GM23338 (cell line): ENCODE results near the gene UPF1.

Experiments
- CREB1 ChIP-seq: fragments of 250-450 bp; sonication (Bioruptor Pico); IDR thresholded peaks from 2 replicates; pipeline ENCODE4 v1.5.0; 2020; ENCODE audit warnings: low read depth, mild to moderate bottlenecking, moderate library complexity
- CTCF ChIP-seq, 2 experiments: fragments of 200-600 bp in 1 of 2; sonication (generic) in 1 of 2; conservative IDR thresholded peaks; 2 replicates each; pipeline versions ENCODE4 v1.5.1 to v1.6.1; 2016 to 2017; ENCODE audit warnings: antibody characterized with exemption in 2 of 2, low read depth in 2 of 2, mild to moderate bottlenecking in 2 of 2, moderate library complexity in 1 of 2
- ETS1 ChIP-seq: IDR thresholded peaks from 2 replicates; pipeline ENCODE4 v1.6.1; 2016; ENCODE audit warnings: antibody characterized with exemption
- EZH2 ChIP-seq: fragments of 200-600 bp; sonication (generic); IDR thresholded peaks from one replicate; pipeline ENCODE4 v1.8.0; 2017; ENCODE audit warnings: antibody characterized with exemption, mild to moderate bottlenecking, low read depth; ENCODE audit not compliant: unreplicated experiment
- EZH2phosphoT487 ChIP-seq: fragments of 200-600 bp; sonication (generic); IDR thresholded peaks from one replicate; pipeline ENCODE4 v1.8.1; 2018; ENCODE audit warnings: antibody characterized with exemption; ENCODE audit not compliant: unreplicated experiment
- JUNB ChIP-seq: IDR thresholded peaks from one replicate; pipeline ENCODE4 v1.6.1; 2016; ENCODE audit warnings: antibody characterized with exemption; ENCODE audit not compliant: unreplicated experiment
- POLR2AphosphoS5 ChIP-seq: IDR thresholded peaks from 2 replicates; pipeline ENCODE4 v1.6.1; 2016; ENCODE audit warnings: antibody characterized with exemption, low read depth
- REST ChIP-seq: IDR thresholded peaks from one replicate; pipeline ENCODE4 v1.6.1; 2018; ENCODE audit warnings: antibody characterized with exemption; ENCODE audit not compliant: unreplicated experiment
- STAT1 ChIP-seq: IDR thresholded peaks from one replicate; pipeline ENCODE4 v1.6.1; 2016; ENCODE audit warnings: antibody characterized with exemption; ENCODE audit not compliant: unreplicated experiment
- ZNF114 ChIP-seq: fragments of 250-450 bp; sonication (Bioruptor Pico); IDR thresholded peaks from 2 replicates; pipeline ENCODE4 v1.5.0; 2020; ENCODE audit warnings: mild to moderate bottlenecking, moderate library complexity
- ZNF331 ChIP-seq: fragments of 250-450 bp; sonication (Bioruptor Pico); IDR thresholded peaks from 2 replicates; pipeline ENCODE4 v1.5.0; 2020; ENCODE audit warnings: low read depth, mild to moderate bottlenecking, moderate library complexity

- no peak for TF ChIP-seq REST
- no peak for TF ChIP-seq CTCF (conservative IDR thresholded peaks at IDR 0.05; ENCODE audit: low read depth in 2 of 2)
- no peak for TF ChIP-seq POLR2AphosphoS5
- no peak for TF ChIP-seq EZH2phosphoT487
- TF ChIP-seq ETS1 = no peak
- peak; percentile 58 for TF ChIP-seq EZH2
- TF ChIP-seq JUNB = no peak
- TF ChIP-seq CREB1 = no peak
- TF ChIP-seq ZNF331 (CRISPR knock-in tag) = no peak
- TF ChIP-seq STAT1 = no peak
- TF ChIP-seq ZNF114 (CRISPR knock-in tag) = no peak
These were observed 43.0 kb upstream of the UPF1 start for GRCh38 chr19:18788529-18789421.
